ENCODE results near the gene LIPC. TPM values are rescaled to one million over a fixed set of nuclear protein-coding genes. Genes with fewer than 3 reads are reported as not detected.

Gene LIPC
- total RNA-seq, 1 donor from 2014 or later = 0.62 TPM

- peaks cover 16% of the 10 kb centered on the region for H3K9me3 Mint-ChIP-seq
- no peaks in the 10 kb centered on the region for H3K27me3 Mint-ChIP-seq (ENCODE audit: insufficient read depth)
- H3K4me3 Mint-ChIP-seq = no peak overlapping the region
- peaks cover 68% of the 10 kb centered on the region for H3K4me1 Mint-ChIP-seq (ENCODE audit: low read depth)
- DNase-seq (ENCODE audit: low spot score) = no peak
- H3K36me3 Mint-ChIP-seq (ENCODE audit: low read depth) = peaks cover 8% of the 10 kb centered on the region
- no peak overlapping the region for H3K27ac Mint-ChIP-seq
- intact Hi-C loops (cut with micrococcal nuclease) = no loop called here
These were observed 58.5 kb downstream of the LIPC start for GRCh38 chr15:58490086-58490887.

GRCh38 chr15:58490888-58491473 is 59.2 kb downstream of the LIPC start:
- Mint-ChIP-seq H3K27ac (no peak overlapping the region), H3K36me3 (ENCODE audit: low read depth) (peaks cover 7% of the 10 kb centered on the region)
- DNase-seq (ENCODE audit: low spot score) = no peak

GRCh38 chr15:58491499-58492202 is 59.9 kb downstream of the LIPC start:
- intact Hi-C loops (cut with micrococcal nuclease) = no loop called here
- no peak overlapping the region for H3K27ac Mint-ChIP-seq
- H3K4me3 Mint-ChIP-seq = no peak overlapping the region
- H3K27me3 Mint-ChIP-seq (ENCODE audit: insufficient read depth) = no peaks in the 10 kb centered on the region
- peaks cover 16% of the 10 kb centered on the region for H3K9me3 Mint-ChIP-seq
- DNase-seq (ENCODE audit: low spot score) = no peak
- peaks cover 2% of the 10 kb centered on the region for H3K36me3 Mint-ChIP-seq (ENCODE audit: low read depth)
- H3K4me1 Mint-ChIP-seq (ENCODE audit: low read depth) = peaks cover 67% of the 10 kb centered on the region

More at GRCh38 chr15:58490888-58491473, 59.2 kb downstream of the LIPC start:
- Mint-ChIP-seq H3K9me3 (peaks cover 16% of the 10 kb centered on the region), H3K4me3 (no peak overlapping the region), H3K4me1 (ENCODE audit: low read depth) (peaks cover 68% of the 10 kb centered on the region), H3K27me3 (ENCODE audit: insufficient read depth) (no peaks in the 10 kb centered on the region)
- intact Hi-C loops (cut with micrococcal nuclease) = no loop called here

DNA sequence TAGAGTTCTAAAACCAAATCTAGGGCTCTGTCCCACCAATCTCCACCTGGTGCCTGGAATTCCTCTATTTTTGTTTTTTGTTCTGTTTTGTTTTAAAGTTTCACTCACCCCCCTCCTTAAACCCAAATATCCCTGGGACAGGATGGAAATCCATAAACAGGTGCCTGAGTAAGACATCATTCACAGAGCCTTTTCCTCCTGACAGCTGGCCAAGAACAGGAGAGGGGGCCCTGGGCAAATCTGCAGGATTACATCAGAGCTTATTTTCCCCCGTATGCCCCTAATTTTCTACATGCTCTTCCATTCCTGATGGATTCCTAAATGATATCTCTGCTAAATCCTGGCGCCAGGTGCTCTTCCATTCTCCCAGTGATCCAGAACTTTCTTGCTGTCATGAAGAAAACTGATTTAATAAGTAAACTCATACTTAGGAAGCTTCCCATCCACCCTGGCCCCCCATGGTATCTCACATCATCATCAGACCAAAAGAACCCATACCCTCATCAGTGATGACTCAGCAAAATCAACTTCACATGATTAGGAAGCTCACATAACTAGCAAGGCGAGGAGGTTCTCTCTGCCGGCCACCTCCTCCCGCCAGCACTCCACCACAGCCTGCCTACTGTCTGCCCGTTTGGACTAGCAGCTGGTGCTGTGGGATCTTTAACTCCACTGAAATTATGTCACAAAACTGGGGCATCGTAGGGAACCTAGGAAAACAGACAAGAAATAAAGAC is 61.0 kb downstream of the LIPC start:
- DNase-seq (ENCODE audit: low spot score) = no peak
- Mint-ChIP-seq H3K4me3 (no peak overlapping the region), H3K9me3 (peaks cover 12% of the 10 kb centered on the region), H3K36me3 (ENCODE audit: low read depth) (peaks cover 2% of the 10 kb centered on the region), H3K27me3 (ENCODE audit: insufficient read depth) (no peaks in the 10 kb centered on the region), H3K27ac (no peak overlapping the region), H3K4me1 (ENCODE audit: low read depth) (peaks cover 55% of the 10 kb centered on the region)
- intact Hi-C loops (cut with micrococcal nuclease) = no loop called here

DNA sequence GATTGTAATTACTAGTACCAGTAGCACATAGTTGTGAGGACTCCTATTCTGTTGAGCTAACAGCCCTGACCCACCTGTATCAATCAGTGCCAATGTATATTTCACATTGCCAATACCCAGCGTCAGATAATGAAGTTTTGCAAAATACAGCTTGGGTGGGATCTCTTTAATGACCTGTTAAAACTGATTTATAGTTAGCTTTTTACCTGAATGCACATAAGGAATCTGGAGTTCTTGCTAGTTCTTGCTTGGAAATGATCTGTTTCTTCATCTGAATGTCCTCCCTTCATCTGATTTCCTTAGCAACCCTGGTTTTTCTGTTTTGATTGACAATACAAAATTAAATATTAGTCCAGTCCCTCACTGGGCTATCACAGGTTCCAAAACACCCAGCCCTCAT is 62.8 kb downstream of the LIPC start:
- Mint-ChIP-seq H3K36me3 (ENCODE audit: low read depth) (peaks cover 2% of the 10 kb centered on the region), H3K27me3 (ENCODE audit: insufficient read depth) (no peaks in the 10 kb centered on the region), H3K4me1 (ENCODE audit: low read depth) (peaks cover 60% of the 10 kb centered on the region), H3K27ac (no peak overlapping the region), H3K4me3 (no peak overlapping the region), H3K9me3 (peaks cover 5% of the 10 kb centered on the region)
- intact Hi-C loops (cut with micrococcal nuclease) = no loop called here
- DNase-seq (ENCODE audit: low spot score) = no peak

DNA sequence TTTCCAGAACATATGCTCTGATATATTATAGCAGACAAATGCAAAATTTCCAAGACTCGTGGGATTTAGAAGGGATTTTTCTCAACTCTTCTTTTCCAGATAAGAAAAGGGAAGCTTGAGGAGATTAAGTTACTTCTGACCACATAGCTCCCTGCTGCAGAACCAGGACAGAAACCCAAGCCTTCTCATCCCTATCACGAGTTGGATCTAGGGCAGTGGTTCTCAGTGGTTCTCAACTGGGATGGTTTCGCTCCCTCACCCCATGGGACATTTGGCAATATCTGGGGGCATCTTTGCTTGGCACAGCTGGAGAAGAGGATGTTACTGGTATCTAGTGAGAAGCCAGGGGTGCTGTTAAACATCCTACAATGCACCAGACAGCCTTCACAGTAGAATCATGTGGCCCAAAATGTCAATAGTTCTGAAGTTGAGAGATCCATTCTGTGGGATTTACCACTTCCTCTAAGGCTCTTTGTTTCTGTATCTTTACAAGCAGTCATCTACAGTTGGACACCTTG is 64.2 kb downstream of the LIPC start:
- intact Hi-C loops (cut with micrococcal nuclease) = no loop called here
- DNase-seq (ENCODE audit: low spot score) = no peak
- Mint-ChIP-seq H3K27me3 (ENCODE audit: insufficient read depth) (no peaks in the 10 kb centered on the region), H3K4me1 (ENCODE audit: low read depth) (peaks cover 66% of the 10 kb centered on the region), H3K4me3 (no peak overlapping the region), H3K9me3 (no peaks in the 10 kb centered on the region), H3K36me3 (ENCODE audit: low read depth) (peaks cover 2% of the 10 kb centered on the region), H3K27ac (peak overlapping the region; percentile 18)

DNA sequence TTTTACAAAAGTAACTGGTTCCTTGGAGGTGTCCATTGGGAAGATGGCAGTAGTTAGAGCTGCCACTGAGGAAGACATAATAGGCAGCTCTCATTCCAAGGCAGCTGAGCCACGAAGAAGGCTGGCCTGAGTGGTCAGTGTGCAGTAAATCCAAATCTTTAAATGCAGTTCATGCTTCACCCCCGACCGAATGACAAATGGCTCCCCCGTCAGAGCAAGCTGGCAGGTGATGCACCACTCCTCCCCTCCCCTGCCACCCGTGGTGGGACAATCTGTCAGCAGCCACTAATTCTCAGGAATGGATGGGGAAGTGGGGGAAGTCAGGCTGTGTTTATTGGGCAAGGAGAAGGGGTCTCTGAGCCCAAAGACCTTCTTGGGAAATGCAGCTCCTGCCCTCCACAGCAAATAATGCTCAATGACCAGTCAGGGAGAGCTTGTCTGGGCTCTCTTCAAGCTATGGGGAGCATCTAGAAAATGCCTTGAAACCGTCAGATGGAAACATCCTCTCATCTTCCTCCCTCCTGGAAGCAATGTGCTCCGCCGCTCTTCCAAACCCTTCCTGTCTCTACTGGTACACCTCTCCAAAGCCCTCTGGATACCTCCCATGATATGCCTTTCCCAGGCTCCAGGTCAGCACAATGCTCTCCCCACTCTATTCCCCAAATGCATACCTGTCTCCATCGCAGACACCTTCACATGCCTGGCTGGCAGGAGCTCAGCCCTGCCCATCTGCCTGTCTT is 65.4 kb downstream of the LIPC start:
- DNase-seq (ENCODE audit: low spot score) = no peak
- no peaks in the 10 kb centered on the region for H3K9me3 Mint-ChIP-seq
- peaks cover 2% of the 10 kb centered on the region for H3K36me3 Mint-ChIP-seq (ENCODE audit: low read depth)
- intact Hi-C loops (cut with micrococcal nuclease) = no loop called here
- no peaks in the 10 kb centered on the region for H3K27me3 Mint-ChIP-seq (ENCODE audit: insufficient read depth)
- no peak overlapping the region for H3K4me3 Mint-ChIP-seq
- H3K4me1 Mint-ChIP-seq (ENCODE audit: low read depth) = peaks cover 59% of the 10 kb centered on the region
- no peak overlapping the region for H3K27ac Mint-ChIP-seq

DNA sequence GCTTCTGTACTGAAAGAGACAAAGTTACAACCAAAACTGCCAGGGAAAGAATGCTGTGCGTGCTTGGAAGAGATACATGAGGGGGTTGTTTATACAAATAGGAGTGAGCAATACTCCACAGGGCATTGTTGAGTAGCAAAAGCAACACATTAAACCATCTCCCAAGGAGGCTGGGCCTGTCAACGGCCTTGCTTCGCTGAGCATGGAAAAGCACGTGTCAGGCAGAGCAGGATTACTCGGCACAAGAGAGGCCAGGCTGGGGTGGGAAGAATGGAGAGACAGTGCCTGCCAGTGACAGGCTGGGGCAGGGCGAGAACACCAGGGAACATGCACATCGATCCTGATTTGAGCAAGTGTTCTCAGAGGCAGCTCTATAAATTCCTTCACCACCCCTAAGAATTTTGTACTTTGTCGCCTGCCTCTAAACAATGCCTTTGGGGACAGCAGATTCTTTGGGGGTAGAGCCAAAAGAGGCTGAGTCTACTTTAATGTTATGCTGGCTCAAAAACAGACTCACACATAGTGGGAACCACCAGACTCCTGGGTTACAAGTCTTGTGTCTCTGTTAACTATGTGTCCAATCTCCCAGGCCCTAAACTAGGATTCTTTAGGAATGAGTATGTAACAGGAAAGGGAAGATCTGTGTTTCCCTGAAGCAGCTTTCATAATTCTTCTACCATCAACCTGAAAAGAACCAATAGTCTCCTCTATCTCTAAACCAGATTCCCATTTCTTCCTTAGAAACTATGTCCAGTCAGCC is 67.2 kb downstream of the LIPC start:
- H3K4me3 Mint-ChIP-seq = no peak overlapping the region
- intact Hi-C loops (cut with micrococcal nuclease) = no loop called here
- peaks cover 50% of the 10 kb centered on the region for H3K4me1 Mint-ChIP-seq (ENCODE audit: low read depth)
- DNase-seq (ENCODE audit: low spot score) = no peak
- H3K27ac Mint-ChIP-seq = no peak overlapping the region
- H3K36me3 Mint-ChIP-seq (ENCODE audit: low read depth) = peaks cover 2% of the 10 kb centered on the region
- H3K27me3 Mint-ChIP-seq (ENCODE audit: insufficient read depth) = no peaks in the 10 kb centered on the region
- no peaks in the 10 kb centered on the region for H3K9me3 Mint-ChIP-seq

- H3K9me3 Mint-ChIP-seq = peaks cover 3% of the 10 kb centered on the region
- H3K36me3 Mint-ChIP-seq (ENCODE audit: low read depth) = peaks cover 6% of the 10 kb centered on the region
- no peak overlapping the region for H3K4me3 Mint-ChIP-seq
- H3K27ac Mint-ChIP-seq = no peak overlapping the region
- no peak for DNase-seq (ENCODE audit: low spot score)
- H3K4me1 Mint-ChIP-seq (ENCODE audit: low read depth) = peaks cover 49% of the 10 kb centered on the region
- H3K27me3 Mint-ChIP-seq (ENCODE audit: insufficient read depth) = no peaks in the 10 kb centered on the region
- intact Hi-C loops (cut with micrococcal nuclease) = no loop called here
These were observed 69.2 kb downstream of the LIPC start for GRCh38 chr15:58501006-58501405.

DNA sequence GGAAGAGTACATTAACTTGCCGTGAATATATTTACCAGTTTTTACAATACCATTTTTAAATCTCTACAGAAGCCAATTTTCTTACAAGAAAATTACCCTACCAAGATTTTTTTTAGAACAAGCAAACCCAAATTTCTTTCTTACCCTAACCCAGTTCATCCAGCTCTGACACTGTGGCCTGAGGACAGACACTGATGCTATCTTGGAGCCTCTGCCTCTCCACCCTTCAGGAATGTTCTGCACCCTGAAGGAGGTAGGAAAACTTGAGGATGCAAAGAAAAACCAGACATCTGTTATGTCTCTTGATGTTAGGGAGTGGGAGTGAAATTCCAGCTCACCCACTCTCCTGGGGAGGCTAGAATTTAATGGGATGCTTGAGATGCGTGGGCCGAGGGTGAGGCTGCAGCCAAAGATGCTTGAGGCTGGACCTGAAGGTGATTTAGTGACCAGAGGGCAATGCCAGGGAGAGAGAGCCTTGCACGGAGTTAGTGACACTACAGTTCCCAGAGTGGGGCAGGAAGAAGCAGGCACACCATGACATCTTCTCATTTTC is 69.9 kb downstream of the LIPC start:
- Mint-ChIP-seq H3K4me3 (no peak overlapping the region), H3K36me3 (ENCODE audit: low read depth) (peaks cover 6% of the 10 kb centered on the region), H3K27me3 (ENCODE audit: insufficient read depth) (no peaks in the 10 kb centered on the region), H3K9me3 (peaks cover 3% of the 10 kb centered on the region), H3K4me1 (ENCODE audit: low read depth) (peaks cover 50% of the 10 kb centered on the region), H3K27ac (no peak overlapping the region)
- no peak for DNase-seq (ENCODE audit: low spot score)
- intact Hi-C loops (cut with micrococcal nuclease) = no loop called here

- DNase-seq (ENCODE audit: low spot score) = no peak
- Mint-ChIP-seq H3K4me1 (ENCODE audit: low read depth) (peaks cover 55% of the 10 kb centered on the region), H3K9me3 (peaks cover 3% of the 10 kb centered on the region), H3K27ac (peak overlapping the region; percentile 45), H3K36me3 (ENCODE audit: low read depth) (peaks cover 6% of the 10 kb centered on the region), H3K4me3 (no peak overlapping the region), H3K27me3 (ENCODE audit: insufficient read depth) (peaks cover 4% of the 10 kb centered on the region)
- intact Hi-C loops (cut with micrococcal nuclease) = loop anchor here (2.0 kb wide), 1 partner anchor 19 kb away; no protein-coding TSS in a partner anchor
These were observed 71.6 kb downstream of the LIPC start for GRCh38 chr15:58503139-58504027.
